ENCODE data around the gene FAM170B. TPM values are rescaled to one million over a fixed set of nuclear protein-coding genes. Genes with fewer than 3 reads are reported as not detected.

FAM170B gene
- total RNA-seq, 2 experiments from 2014 or later = not detected

DNA sequence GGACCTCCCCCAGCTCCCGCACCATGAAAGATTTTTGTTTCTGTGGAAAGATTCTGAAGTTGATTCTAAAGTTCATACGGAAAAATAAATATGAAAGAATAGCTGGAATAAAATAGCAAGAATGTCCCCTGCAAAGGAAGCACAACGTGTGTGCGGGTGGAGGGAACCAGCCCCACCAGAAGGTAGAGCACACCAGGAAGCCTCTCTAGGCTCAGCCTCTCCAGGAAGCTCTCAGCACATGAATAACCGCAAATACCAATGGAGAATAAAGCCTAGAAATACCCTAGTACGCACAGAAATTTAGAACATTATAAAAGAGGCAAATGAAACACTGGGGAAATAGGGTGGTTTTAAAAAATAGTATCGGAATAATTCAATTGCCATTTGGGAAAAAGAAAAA is 24.6 kb upstream of the FAM170B start:
- no peak overlapping the region for H3K27ac Mint-ChIP-seq
- intact Hi-C loops (cut with micrococcal nuclease) = no loop called here
- CTCF ChIA-PET = no interaction called here
- no peaks in the 10 kb centered on the region for H3K9me3 Mint-ChIP-seq
- H3K4me1 Mint-ChIP-seq (ENCODE audit: low read depth) = no peaks in the 10 kb centered on the region
- DNase-seq = no peak
- no peaks in the 10 kb centered on the region for H3K36me3 Mint-ChIP-seq (ENCODE audit: low read depth)
- peaks cover 11% of the 10 kb centered on the region for H3K27me3 Mint-ChIP-seq (ENCODE audit: low read depth)
- H3K4me3 Mint-ChIP-seq = no peak overlapping the region

DNA sequence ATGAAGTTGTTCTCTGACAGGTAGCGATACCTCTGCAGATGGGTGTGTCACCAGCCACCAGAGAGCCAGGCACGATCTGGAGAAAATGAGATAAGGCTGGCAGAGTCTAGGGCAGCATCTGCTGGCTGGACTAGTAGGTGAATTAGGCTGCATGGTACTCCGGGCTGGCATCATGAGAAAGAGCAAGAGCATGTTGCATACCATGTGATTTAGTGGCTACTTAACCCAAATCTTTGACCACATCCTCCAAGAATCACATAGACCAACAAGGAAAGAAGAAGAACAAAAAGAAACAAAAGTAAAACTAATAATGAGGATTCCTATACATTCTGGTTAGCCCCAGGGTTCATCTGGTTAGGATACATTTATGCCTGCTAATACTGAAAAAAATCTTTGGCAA is 23.4 kb upstream of the FAM170B start:
- Mint-ChIP-seq H3K36me3 (ENCODE audit: low read depth) (no peaks in the 10 kb centered on the region), H3K9me3 (no peaks in the 10 kb centered on the region), H3K4me1 (ENCODE audit: low read depth) (no peaks in the 10 kb centered on the region), H3K27ac (no peak overlapping the region), H3K4me3 (no peak overlapping the region), H3K27me3 (ENCODE audit: low read depth) (peaks cover 12% of the 10 kb centered on the region)
- intact Hi-C loops (cut with micrococcal nuclease) = no loop called here
- CTCF ChIA-PET = no interaction called here
- DNase-seq = no peak

DNA sequence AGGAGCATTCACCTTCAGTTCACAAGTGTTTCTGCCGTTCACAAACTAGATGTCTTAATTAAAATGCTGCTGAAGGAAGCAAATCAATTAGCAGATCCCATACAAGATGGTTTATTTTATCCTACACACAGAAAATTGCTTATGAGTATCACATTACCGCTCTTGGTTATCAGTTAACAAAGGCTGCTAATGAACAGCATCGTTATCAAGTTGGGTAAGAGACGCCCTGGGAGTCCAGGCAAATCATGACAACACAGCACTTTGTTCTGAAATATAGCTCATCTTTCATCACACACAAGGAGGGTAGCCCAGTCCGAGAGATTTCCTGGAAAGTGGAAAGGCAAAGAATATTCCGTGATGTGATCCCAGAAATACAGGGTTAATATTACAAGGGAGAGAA is 20.8 kb upstream of the FAM170B start:
- intact Hi-C loops (cut with micrococcal nuclease) = no loop called here
- no peaks in the 10 kb centered on the region for H3K36me3 Mint-ChIP-seq (ENCODE audit: low read depth)
- CTCF ChIA-PET = no interaction called here
- no peak for DNase-seq
- no peak overlapping the region for H3K27ac Mint-ChIP-seq
- H3K27me3 Mint-ChIP-seq (ENCODE audit: low read depth) = peaks cover 13% of the 10 kb centered on the region
- no peak overlapping the region for H3K4me3 Mint-ChIP-seq
- H3K9me3 Mint-ChIP-seq = no peaks in the 10 kb centered on the region
- no peaks in the 10 kb centered on the region for H3K4me1 Mint-ChIP-seq (ENCODE audit: low read depth)

DNA sequence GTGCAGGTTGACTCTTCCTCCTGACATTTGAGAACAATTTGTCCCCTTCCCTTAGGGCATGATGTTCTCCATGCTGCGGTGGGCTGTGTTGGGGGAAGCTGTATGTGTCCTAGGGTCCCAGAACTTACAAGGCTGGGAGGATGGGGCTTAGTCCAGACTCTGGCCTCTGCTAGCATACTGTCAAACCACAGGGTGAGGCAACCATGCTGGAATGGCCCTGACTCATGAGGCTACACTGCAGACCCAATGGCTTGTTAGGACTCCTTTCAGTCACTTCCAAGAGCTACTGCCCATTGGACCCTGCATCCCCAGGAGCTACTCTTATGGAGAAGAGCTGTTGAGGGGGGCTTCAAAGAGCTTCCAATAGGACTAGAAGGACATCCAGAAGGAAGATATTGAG is 20.1 kb upstream of the FAM170B start:
- Mint-ChIP-seq H3K9me3 (no peaks in the 10 kb centered on the region), H3K27me3 (ENCODE audit: low read depth) (peaks cover 13% of the 10 kb centered on the region), H3K36me3 (ENCODE audit: low read depth) (no peaks in the 10 kb centered on the region), H3K27ac (no peak overlapping the region), H3K4me3 (no peak overlapping the region), H3K4me1 (ENCODE audit: low read depth) (no peaks in the 10 kb centered on the region)
- DNase-seq = no peak
- intact Hi-C loops (cut with micrococcal nuclease) = no loop called here
- CTCF ChIA-PET = no interaction called here

DNA sequence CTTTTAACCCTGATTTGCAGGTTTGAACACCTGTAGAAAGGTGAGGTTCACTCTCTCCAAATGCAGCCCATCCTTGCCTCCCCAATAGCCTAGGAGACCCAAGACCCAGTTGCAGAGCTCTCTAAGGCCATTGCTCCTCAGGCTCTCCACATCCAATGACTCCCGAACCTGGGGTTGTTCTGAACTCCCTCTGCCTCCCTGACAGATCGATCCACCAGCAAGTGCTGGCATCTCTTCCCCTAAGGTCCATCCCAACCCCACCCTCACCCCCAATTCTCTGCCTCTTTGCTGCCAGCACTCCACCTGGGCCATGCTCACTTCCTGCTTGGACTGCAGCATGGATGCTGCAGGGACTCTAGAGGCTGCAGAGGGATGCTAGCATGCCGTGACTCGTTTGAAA is 19.3 kb upstream of the FAM170B start:
- Mint-ChIP-seq H3K27ac (no peak overlapping the region), H3K4me1 (ENCODE audit: low read depth) (no peaks in the 10 kb centered on the region)
- CTCF ChIA-PET = no interaction called here

DNA sequence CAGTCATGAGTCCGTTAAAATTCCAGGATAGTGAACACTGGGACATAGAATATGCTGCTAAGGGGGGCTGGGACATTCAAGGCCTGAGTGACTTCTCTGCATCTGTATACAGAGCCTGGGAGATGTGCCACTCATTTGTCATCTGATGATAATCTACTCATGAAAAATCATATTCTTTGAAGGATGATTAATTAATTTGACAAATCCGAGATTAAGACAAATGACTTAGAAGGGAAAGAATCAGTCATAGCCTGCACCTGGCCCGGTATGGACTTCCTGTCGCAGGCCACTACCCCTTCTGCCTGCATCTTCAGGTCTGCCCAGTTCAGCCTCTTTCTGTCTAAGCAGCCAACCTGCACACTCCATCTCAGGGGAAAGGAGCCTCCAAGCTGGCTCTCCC is 18.8 kb upstream of the FAM170B start:
- CTCF ChIA-PET = interaction anchor here (0.6 to 0.7 kb wide), 2 partner anchors 26 to 176 kb away, joined by 3 to 4 read pairs; no protein-coding TSS in a partner anchor
- intact Hi-C loops (cut with micrococcal nuclease) = no loop called here
- H3K4me1 Mint-ChIP-seq (ENCODE audit: low read depth) = no peaks in the 10 kb centered on the region
- no peak overlapping the region for H3K27ac Mint-ChIP-seq
- H3K4me3 Mint-ChIP-seq = no peak overlapping the region
- no peaks in the 10 kb centered on the region for H3K36me3 Mint-ChIP-seq (ENCODE audit: low read depth)
- no peak for DNase-seq
- H3K9me3 Mint-ChIP-seq = peaks cover 6% of the 10 kb centered on the region
- H3K27me3 Mint-ChIP-seq (ENCODE audit: low read depth) = peaks cover 9% of the 10 kb centered on the region

More for the DNA sequence above, 19.3 kb upstream of the FAM170B start:
- Mint-ChIP-seq H3K36me3 (ENCODE audit: low read depth) (no peaks in the 10 kb centered on the region), H3K4me3 (no peak overlapping the region), H3K9me3 (peaks cover 5% of the 10 kb centered on the region), H3K27me3 (ENCODE audit: low read depth) (peaks cover 9% of the 10 kb centered on the region)
- intact Hi-C loops (cut with micrococcal nuclease) = no loop called here
- no peak for DNase-seq

DNA sequence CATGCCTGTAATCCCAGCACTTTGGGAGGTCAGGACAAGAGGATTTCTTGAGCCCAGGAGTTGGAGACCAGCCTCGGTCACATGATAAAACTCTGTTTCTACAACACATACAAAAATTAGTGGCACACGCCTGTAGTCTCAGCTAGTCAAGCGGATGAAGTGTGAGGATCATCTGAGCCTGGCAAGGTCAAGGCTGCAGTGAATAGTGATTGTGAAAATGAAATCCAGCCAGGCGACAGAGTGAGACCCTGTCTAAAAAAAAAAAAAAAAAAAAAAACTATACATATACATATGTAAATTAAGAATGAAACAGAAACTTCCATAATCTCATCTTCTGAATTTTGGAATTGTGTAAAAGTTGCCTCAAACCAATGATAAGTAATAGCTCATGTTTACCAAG is 18.2 kb upstream of the FAM170B start:
- DNase-seq = no peak
- no peaks in the 10 kb centered on the region for H3K36me3 Mint-ChIP-seq (ENCODE audit: low read depth)
- peaks cover 9% of the 10 kb centered on the region for H3K27me3 Mint-ChIP-seq (ENCODE audit: low read depth)
- peaks cover 11% of the 10 kb centered on the region for H3K9me3 Mint-ChIP-seq
- H3K27ac Mint-ChIP-seq = no peak overlapping the region
- no peak overlapping the region for H3K4me3 Mint-ChIP-seq
- CTCF ChIA-PET = interaction anchor here (0.6 to 0.7 kb wide), 2 partner anchors 26 to 175 kb away, joined by 3 to 4 read pairs; no protein-coding TSS in a partner anchor
- intact Hi-C loops (cut with micrococcal nuclease) = no loop called here
- H3K4me1 Mint-ChIP-seq (ENCODE audit: low read depth) = no peaks in the 10 kb centered on the region

DNA sequence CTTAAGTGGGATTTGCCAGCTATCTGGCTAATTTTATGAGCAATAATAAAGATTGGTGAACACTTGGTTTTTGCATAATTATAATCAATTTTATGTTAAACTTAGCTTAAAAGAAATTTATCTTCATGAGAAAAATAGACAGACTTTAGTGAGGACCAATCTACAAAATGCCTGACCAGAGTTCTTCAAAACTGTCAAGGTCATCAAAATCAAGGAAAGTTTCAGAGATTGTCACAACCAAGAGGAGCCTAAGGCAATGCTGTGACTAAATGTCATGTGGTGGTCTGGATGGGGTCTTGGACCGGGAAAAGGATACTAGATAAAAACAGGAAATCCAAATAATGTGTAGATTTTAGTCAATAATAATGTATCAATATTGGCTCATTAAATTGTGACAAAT is 17.7 kb upstream of the FAM170B start:
- Mint-ChIP-seq H3K9me3 (peaks cover 11% of the 10 kb centered on the region), H3K4me3 (no peak overlapping the region), H3K27me3 (ENCODE audit: low read depth) (peaks cover 8% of the 10 kb centered on the region), H3K4me1 (ENCODE audit: low read depth) (no peaks in the 10 kb centered on the region), H3K27ac (no peak overlapping the region), H3K36me3 (ENCODE audit: low read depth) (no peaks in the 10 kb centered on the region)
- DNase-seq = no peak
- CTCF ChIA-PET = interaction anchor here (0.9 kb wide), 1 partner anchor 13 kb away, joined by 3 read pairs; no protein-coding TSS in a partner anchor
- intact Hi-C loops (cut with micrococcal nuclease) = no loop called here

DNA sequence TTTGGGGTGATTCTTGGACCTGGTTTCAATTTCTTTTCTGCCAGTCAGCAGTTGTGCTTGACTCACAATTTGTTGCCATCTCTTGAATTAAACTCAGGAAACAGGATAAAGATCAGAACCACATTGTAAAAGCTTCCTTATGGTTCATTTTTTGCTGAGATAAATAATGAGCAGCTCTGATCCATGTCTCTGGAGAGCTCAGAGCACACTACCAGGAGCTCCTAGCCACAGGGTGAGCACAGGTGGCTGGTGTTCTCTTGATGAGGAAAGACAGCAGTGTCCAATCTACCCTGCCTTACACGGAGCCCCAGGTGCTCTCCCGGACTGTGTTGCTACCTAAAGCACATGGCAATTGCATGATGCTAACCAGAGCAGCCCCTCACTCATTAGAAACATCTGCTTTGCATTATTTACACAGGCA is 17.2 kb upstream of the FAM170B start:
- Mint-ChIP-seq H3K4me1 (ENCODE audit: low read depth) (no peaks in the 10 kb centered on the region), H3K4me3 (no peak overlapping the region), H3K36me3 (ENCODE audit: low read depth) (no peaks in the 10 kb centered on the region), H3K9me3 (peaks cover 11% of the 10 kb centered on the region), H3K27ac (no peak overlapping the region), H3K27me3 (ENCODE audit: low read depth) (peaks cover 5% of the 10 kb centered on the region)
- intact Hi-C loops (cut with micrococcal nuclease) = no loop called here
- CTCF ChIA-PET = interaction anchor here (0.9 kb wide), 1 partner anchor 13 kb away, joined by 3 read pairs; no protein-coding TSS in a partner anchor
- no peak for DNase-seq

DNA sequence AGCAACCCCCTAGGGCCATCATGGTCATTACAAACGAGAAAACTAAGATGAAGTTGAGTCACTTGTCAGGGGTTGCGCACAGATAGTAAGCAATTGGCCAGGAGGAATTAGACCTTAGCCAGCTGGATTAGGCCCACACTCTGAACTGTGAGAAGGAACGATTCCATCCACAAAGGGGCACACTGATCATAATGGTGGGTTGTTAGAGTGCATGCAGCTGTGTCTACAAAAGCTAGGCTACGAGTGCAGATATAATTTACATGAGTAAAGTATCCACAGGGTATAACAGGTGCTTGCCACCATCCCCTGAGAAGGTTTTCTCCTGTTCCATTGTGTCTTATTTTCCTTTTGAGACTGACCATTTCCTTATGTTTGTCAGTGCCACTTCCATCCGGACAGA is 16.6 kb upstream of the FAM170B start:
- Mint-ChIP-seq H3K9me3 (peaks cover 11% of the 10 kb centered on the region), H3K4me1 (ENCODE audit: low read depth) (no peaks in the 10 kb centered on the region), H3K27me3 (ENCODE audit: low read depth) (peaks cover 4% of the 10 kb centered on the region), H3K4me3 (no peak overlapping the region), H3K27ac (no peak overlapping the region), H3K36me3 (ENCODE audit: low read depth) (no peaks in the 10 kb centered on the region)
- DNase-seq = no peak
- intact Hi-C loops (cut with micrococcal nuclease) = no loop called here
- CTCF ChIA-PET = interaction anchor here (0.9 kb wide), 1 partner anchor 14 kb away, joined by 3 read pairs; no protein-coding TSS in a partner anchor

DNA sequence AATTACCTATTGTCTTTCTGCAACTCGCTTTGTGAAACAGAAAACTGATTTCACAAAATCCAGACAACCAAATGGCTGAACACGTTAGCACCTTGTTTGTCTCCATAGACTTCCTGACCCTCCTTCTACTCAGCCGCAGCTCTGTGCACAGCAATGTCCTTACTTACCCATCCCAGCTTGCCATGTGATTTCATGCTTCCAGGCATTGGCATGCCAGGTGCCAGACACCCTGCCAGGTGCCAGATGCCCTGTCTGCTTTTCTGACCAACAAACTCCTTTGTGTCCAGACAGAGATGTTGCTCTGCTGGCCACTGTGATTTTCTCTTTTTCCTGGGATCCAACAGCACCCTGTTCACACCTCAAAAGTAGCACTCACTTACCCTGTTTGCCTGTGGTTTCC is 16.1 kb upstream of the FAM170B start:
- intact Hi-C loops (cut with micrococcal nuclease) = no loop called here
- H3K27me3 Mint-ChIP-seq (ENCODE audit: low read depth) = peaks cover 1% of the 10 kb centered on the region
- no peak overlapping the region for H3K27ac Mint-ChIP-seq
- CTCF ChIA-PET = no interaction called here
- no peak for DNase-seq
- no peak overlapping the region for H3K4me3 Mint-ChIP-seq
- no peaks in the 10 kb centered on the region for H3K36me3 Mint-ChIP-seq (ENCODE audit: low read depth)
- no peaks in the 10 kb centered on the region for H3K4me1 Mint-ChIP-seq (ENCODE audit: low read depth)
- H3K9me3 Mint-ChIP-seq = peaks cover 11% of the 10 kb centered on the region

DNA sequence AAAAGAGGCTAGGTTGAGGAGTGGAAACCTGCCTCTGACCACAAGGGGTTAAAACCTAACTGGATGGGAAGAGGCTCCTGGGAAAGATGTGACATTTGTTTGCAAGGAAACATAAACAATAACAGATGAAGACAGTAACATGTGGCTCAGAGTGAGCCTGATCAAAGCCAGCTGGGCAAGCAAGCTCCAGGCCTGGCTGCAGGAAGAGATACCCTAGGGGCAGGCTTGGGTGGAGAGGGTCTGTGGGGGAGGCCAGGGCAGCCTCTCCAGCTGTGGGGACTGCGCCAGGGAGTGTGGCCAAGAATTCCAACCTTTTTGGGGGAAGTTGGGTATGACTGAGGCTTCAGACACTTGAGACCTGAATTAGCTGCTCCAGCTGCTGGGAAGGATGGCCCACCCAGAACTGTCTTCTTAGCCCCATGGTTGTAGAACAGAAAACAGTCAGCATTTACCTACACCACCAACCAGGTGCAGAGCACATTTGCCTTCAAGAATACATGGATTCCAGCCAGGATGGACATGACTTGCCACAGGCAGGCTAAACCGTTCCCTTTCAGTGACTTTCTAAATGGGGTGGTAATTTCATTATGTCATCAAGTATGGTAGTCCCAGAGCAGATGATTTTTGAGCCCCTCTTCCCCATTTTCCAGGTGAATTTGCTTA is 10.4 kb upstream of the FAM170B start:
- no peak for DNase-seq
- intact Hi-C loops (cut with micrococcal nuclease) = no loop called here
- H3K4me3 Mint-ChIP-seq = no peak overlapping the region
- CTCF ChIA-PET = interaction anchor here (1.3 kb wide), 1 partner anchor 11 kb away, joined by 3 read pairs; no protein-coding TSS in a partner anchor
- H3K9me3 Mint-ChIP-seq = peaks cover 11% of the 10 kb centered on the region
- no peak overlapping the region for H3K27ac Mint-ChIP-seq
- no peaks in the 10 kb centered on the region for H3K27me3 Mint-ChIP-seq (ENCODE audit: low read depth)
- no peaks in the 10 kb centered on the region for H3K36me3 Mint-ChIP-seq (ENCODE audit: low read depth)
- no peaks in the 10 kb centered on the region for H3K4me1 Mint-ChIP-seq (ENCODE audit: low read depth)

DNA sequence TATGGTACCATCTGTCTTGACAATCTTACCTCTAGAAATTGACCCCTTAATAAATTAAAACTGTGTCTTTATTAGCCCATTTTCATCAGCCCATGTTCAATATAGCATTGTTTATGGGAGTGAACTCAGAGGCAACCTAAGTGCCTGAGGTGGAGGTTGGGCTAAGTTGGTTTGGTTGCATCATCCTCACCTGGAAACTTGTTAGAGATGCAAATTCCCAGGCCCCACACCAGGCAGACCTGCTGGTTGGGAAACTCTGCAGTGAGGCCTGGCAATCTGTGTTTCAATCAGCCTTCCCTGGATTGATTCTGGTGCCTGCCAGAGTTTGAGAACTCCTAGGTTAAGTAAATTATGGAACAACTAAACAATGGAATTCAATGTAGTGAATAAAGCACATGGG is 9.4 kb upstream of the FAM170B start:
- no peak for DNase-seq
- CTCF ChIA-PET = no interaction called here
- Mint-ChIP-seq H3K27ac (no peak overlapping the region), H3K36me3 (ENCODE audit: low read depth) (no peaks in the 10 kb centered on the region), H3K9me3 (peaks cover 7% of the 10 kb centered on the region), H3K27me3 (ENCODE audit: low read depth) (no peaks in the 10 kb centered on the region), H3K4me3 (no peak overlapping the region), H3K4me1 (ENCODE audit: low read depth) (no peaks in the 10 kb centered on the region)
- intact Hi-C loops (cut with micrococcal nuclease) = no loop called here
